Endodermal cell (in vitro differentiated cells): ENCODE measurements around the gene WDR91. TPM values are rescaled to one million over a fixed set of nuclear protein-coding genes. Genes with fewer than 3 reads are reported as not detected.

ENCODE experiments used
- DNase-seq: peaks from one replicate; pipeline ENCODE4 v3.0.0-alpha.2; 2017
- H3K27ac ChIP-seq: 2 replicates; pipeline ENCODE4 v1.5.1; 2013; ENCODE audit warnings: mild to moderate bottlenecking, low read depth, low read length, moderate library complexity
- H3K27me3 ChIP-seq: 2 replicates; pipeline ENCODE4 v1.6.1; 2013; ENCODE audit warnings: mild to moderate bottlenecking, low read length, moderate library complexity; ENCODE audit not compliant: insufficient read depth, control insufficient read depth, poor library complexity, severe bottlenecking
- H3K36me3 ChIP-seq: 2 replicates; pipeline ENCODE4 v1.7.0; 2013; ENCODE audit warnings: mild to moderate bottlenecking, low read length, moderate library complexity; ENCODE audit not compliant: control insufficient read depth, insufficient read depth
- H3K4me1 ChIP-seq: one replicate; pipeline ENCODE4 v1.7.0; 2013; ENCODE audit warnings: low read length; ENCODE audit not compliant: control insufficient read depth, insufficient read depth
- H3K4me3 ChIP-seq: 2 replicates; pipeline ENCODE4 v1.5.1; 2013; ENCODE audit warnings: mild to moderate bottlenecking, low read length, moderate library complexity
- H3K9ac ChIP-seq: 2 replicates; pipeline ENCODE4 v1.6.1; 2013; ENCODE audit warnings: mild to moderate bottlenecking, low read length, moderate library complexity; ENCODE audit not compliant: poor library complexity, severe bottlenecking; ENCODE audit errors: extremely low read depth
- H3K9me3 ChIP-seq: 2 replicates; pipeline ENCODE4 v1.6.1; 2013; ENCODE audit warnings: mild to moderate bottlenecking, low read length, moderate library complexity; ENCODE audit not compliant: control insufficient read depth
- H3K27ac Mint-ChIP-seq: 2 replicates; pipeline ENCODE4 v1.8.0; 2020; ENCODE audit warnings: mixed read lengths
- H3K27me3 Mint-ChIP-seq: 2 replicates; pipeline ENCODE4 v1.8.0; 2021; ENCODE audit warnings: mild to moderate bottlenecking, mixed read lengths; ENCODE audit not compliant: insufficient read depth
- H3K36me3 Mint-ChIP-seq: 2 replicates; pipeline ENCODE4 v1.8.0; 2020; ENCODE audit warnings: low read depth, mixed read lengths
- H3K4me1 Mint-ChIP-seq: 2 replicates; pipeline ENCODE4 v1.8.0; 2020; ENCODE audit warnings: mixed read lengths
- H3K4me3 Mint-ChIP-seq: 2 replicates; pipeline ENCODE4 v1.8.0; 2020; ENCODE audit warnings: mild to moderate bottlenecking, moderate library complexity, mixed read lengths
- H3K9me3 Mint-ChIP-seq: 2 replicates; pipeline ENCODE4 v1.8.0; 2020; ENCODE audit warnings: mild to moderate bottlenecking, mixed read lengths
- WGBS, 2 experiments: methylation state at CpG; one replicate each; pipeline versions ENCODE4 v1.1.5 to v1.1.7; 2013; ENCODE audit warnings: missing lambda C conversion rate in 2 of 2, mixed read lengths in 1 of 2; ENCODE audit not compliant: insufficient coverage in 1 of 2, insufficient read length in 1 of 2; 5-methylcytosine and 5-hydroxymethylcytosine counted together
- total RNA-seq, 2 donors: library from RNA; stranded (reverse); fragmentation: NEBNext Ultra II Directional in 1 of 2; extraction: Animal tissue kit (Norgen Biotek cat#: 25700) in 1 of 2; gene quantifications; 2 replicates in 1 of 2; 3 replicates in 1 of 2; pipeline ENCODE4 v1.2.1, GENCODE V29; 2021
- TF ChIP-seq, protein P1 (sequence below): fragments of 200-600 bp; sonication (generic); conservative IDR thresholded peaks from 2 replicates; pipeline ENCODE4 v1.5.0; 2021; ENCODE audit warnings: antibody characterized with exemption, mild to moderate bottlenecking

Gene WDR91
- total RNA-seq, 2 donors from 2014 or later, result 8.2 to 9.6 TPM

DNA sequence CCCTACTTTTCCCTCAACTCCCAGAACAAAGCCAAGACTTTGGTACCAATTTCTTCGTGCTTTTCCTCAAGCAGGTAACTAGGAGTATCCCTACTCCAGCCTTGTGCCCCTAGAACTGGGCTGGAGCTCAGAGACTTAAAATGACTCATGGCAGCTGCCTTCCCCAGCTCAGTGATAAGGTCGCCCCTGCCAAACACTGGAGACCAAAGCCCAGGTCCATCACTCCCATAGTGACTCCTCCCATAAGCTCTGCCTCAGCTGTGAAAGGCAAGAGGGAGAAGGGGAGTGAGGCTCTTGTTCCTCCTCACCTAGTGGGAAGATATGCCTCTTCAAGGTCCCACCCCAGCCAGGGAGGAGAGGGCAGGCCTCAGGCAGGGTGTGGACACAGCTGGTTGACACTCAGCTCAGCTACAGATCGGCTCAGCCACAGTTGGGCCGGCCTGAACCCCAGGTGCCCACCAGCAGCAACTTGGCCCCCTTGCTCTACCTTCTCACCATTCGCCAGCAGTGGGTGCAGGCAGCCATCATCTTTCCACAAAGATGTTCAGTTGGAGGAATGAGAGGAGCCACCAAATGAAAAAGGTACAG, 27.0 kb downstream of the WDR91 start:
- WGBS, 2 experiments, result 89 to 92% methylated on average over 1 to 5 of the region's 5 CpGs
- peaks cover 63% of the 10 kb centered on the region for H3K36me3 Mint-ChIP-seq
- Histone ChIP-seq H3K36me3 (peaks cover 26% of the 10 kb centered on the region), H3K4me1 (no peaks in the 10 kb centered on the region), H3K9ac (no peak overlapping the region), H3K27me3 (no peaks in the 10 kb centered on the region), H3K27ac (no peak overlapping the region), H3K9me3 (peaks cover 41% of the 10 kb centered on the region), H3K4me3 (no peak overlapping the region)
- no peak for DNase-seq
- no peaks in the 10 kb centered on the region for H3K27me3 Mint-ChIP-seq
- no peak overlapping the region for H3K27ac Mint-ChIP-seq
- H3K4me3 Mint-ChIP-seq, result no peak overlapping the region
- H3K9me3 Mint-ChIP-seq, result peaks cover 39% of the 10 kb centered on the region
- no peaks in the 10 kb centered on the region for H3K4me1 Mint-ChIP-seq
- TF ChIP-seq, protein P1, sequence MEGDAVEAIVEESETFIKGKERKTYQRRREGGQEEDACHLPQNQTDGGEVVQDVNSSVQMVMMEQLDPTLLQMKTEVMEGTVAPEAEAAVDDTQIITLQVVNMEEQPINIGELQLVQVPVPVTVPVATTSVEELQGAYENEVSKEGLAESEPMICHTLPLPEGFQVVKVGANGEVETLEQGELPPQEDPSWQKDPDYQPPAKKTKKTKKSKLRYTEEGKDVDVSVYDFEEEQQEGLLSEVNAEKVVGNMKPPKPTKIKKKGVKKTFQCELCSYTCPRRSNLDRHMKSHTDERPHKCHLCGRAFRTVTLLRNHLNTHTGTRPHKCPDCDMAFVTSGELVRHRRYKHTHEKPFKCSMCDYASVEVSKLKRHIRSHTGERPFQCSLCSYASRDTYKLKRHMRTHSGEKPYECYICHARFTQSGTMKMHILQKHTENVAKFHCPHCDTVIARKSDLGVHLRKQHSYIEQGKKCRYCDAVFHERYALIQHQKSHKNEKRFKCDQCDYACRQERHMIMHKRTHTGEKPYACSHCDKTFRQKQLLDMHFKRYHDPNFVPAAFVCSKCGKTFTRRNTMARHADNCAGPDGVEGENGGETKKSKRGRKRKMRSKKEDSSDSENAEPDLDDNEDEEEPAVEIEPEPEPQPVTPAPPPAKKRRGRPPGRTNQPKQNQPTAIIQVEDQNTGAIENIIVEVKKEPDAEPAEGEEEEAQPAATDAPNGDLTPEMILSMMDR, result no peak

GRCh38 chr7:135183478-135183877, 27.8 kb downstream of the WDR91 start:
- H3K27me3 Mint-ChIP-seq, result no peaks in the 10 kb centered on the region
- DNase-seq, result no peak
- no peak overlapping the region for H3K27ac Mint-ChIP-seq
- H3K4me3 ChIP-seq, result no peak overlapping the region
- no peak overlapping the region for H3K27ac ChIP-seq
- peaks cover 41% of the 10 kb centered on the region for H3K9me3 ChIP-seq
- peaks cover 19% of the 10 kb centered on the region for H3K36me3 ChIP-seq
- TF ChIP-seq, protein P1, result no peak
- no peaks in the 10 kb centered on the region for H3K4me1 ChIP-seq
- peaks cover 59% of the 10 kb centered on the region for H3K36me3 Mint-ChIP-seq
- 90 to 96% methylated on average over 2 to 7 of the region's 7 CpGs for WGBS, 2 experiments
- H3K9ac ChIP-seq, result no peak overlapping the region
- H3K9me3 Mint-ChIP-seq, result peaks cover 48% of the 10 kb centered on the region
- no peaks in the 10 kb centered on the region for H3K4me1 Mint-ChIP-seq
- H3K4me3 Mint-ChIP-seq, result no peak overlapping the region
- no peaks in the 10 kb centered on the region for H3K27me3 ChIP-seq

- Histone ChIP-seq H3K36me3 (peaks cover 19% of the 10 kb centered on the region), H3K27me3 (no peaks in the 10 kb centered on the region), H3K4me3 (no peak overlapping the region), H3K27ac (no peak overlapping the region), H3K9me3 (peaks cover 41% of the 10 kb centered on the region), H3K9ac (no peak overlapping the region), H3K4me1 (no peaks in the 10 kb centered on the region)
- Mint-ChIP-seq H3K36me3 (peaks cover 56% of the 10 kb centered on the region), H3K4me1 (no peaks in the 10 kb centered on the region), H3K4me3 (no peak overlapping the region), H3K27ac (no peak overlapping the region), H3K27me3 (no peaks in the 10 kb centered on the region), H3K9me3 (peaks cover 49% of the 10 kb centered on the region)
- TF ChIP-seq, protein P1, result no peak
- 94 to 96% methylated on average over 23 to 31 of the region's 31 CpGs for WGBS, 2 experiments
- no peak for DNase-seq
Measured at GRCh38 chr7:135181929-135182678, 29.2 kb downstream of the WDR91 start.
